HFF-Myc (cell line): ENCODE data around the gene GNAI2.
"Not testable (repeated sequence)": the region's sequence is repeated elsewhere in the genome, so short reads cannot be mapped to it uniquely, and the experiment has no call there.

Experiments
- DNase-seq: peaks from one replicate; pipeline ENCODE4 v3.0.0-alpha.2; 2011; ENCODE audit warnings: low read depth; ENCODE audit errors: extremely low read depth
- H3K4me3 ChIP-seq: replicated peaks from 2 replicates; pipeline ENCODE4 v1.5.1; 2011; ENCODE audit warnings: low read depth, mild to moderate bottlenecking, control low read depth, low read length
- CTCF ChIP-seq: IDR thresholded peaks from 2 replicates; pipeline ENCODE4 v1.5.1; 2012; ENCODE audit warnings: mild to moderate bottlenecking, low read depth, low read length, control low read depth; ENCODE audit errors: missing control alignments

GNAI2 gene

DNA sequence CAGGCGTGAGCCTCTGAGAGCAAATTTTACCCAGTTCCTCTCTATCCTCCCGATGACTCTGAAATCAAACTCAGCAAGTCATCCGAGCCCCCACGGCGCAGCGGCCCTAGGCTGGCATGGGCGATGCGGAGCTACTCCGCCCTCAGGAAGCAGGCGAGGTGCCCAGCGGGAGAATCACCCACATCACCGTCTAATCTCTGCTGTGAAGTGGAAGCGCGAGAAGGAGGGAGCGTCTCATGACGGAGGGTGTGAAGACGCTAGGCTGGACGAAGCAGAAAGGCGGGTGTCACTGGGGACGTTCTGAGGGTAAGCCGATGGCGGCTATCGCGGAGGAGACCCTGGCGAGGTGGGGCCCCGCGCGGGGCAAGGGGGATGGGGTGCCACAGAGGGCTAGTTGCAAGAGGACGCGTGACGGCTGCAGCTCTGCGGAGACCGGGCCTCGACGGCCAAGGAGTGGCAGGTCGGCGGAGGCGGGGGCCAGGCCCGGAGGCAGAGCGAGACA, 9.1 kb upstream of the GNAI2 start:
- H3K4me3 ChIP-seq = peak overlapping the region; percentile 74
- TF ChIP-seq CTCF = no peak
- DNase-seq = no peak

DNA sequence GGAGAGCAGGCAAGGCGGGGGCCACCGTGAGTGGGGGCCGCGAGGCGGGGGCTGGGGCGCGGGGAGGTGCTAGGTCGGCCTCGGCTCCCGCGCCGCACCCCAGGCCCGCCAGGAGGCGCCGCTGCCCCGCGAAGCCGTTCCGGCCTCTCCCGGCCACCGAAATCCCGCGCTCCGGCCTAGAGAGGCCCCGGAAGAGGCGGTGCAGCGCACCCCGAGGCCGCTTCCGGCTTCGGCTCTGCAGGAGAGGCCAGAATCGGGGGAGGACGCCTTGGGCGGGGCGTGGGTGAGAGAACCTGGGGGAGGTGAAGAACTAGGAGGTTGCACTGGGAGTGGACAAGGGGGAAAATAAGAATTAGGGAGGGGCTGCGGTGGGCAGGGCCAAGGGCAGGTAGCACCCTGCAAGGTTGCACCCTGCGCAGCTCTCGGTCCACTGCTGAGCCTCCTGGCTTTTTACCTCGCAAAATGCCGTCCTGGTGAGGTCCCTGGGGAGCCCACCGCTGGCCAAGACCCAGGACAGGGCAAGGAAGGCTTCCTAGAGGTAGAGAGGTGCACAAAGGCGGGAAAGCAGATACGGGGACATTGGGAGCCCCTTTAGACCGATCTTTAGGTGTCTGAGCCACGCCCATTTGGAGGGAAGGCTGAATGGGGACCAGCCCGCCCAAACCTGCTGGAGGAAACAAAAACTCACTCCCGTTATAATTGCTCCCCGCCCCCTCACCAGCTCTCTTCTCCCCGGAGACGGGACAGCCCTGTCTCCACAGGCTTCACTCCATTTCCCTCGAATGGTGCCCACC, 8.4 kb upstream of the GNAI2 start:
- peak; percentile 69 for TF ChIP-seq CTCF
- H3K4me3 ChIP-seq = peak overlapping the region; percentile 74
- peak; percentile 48 for DNase-seq

DNA sequence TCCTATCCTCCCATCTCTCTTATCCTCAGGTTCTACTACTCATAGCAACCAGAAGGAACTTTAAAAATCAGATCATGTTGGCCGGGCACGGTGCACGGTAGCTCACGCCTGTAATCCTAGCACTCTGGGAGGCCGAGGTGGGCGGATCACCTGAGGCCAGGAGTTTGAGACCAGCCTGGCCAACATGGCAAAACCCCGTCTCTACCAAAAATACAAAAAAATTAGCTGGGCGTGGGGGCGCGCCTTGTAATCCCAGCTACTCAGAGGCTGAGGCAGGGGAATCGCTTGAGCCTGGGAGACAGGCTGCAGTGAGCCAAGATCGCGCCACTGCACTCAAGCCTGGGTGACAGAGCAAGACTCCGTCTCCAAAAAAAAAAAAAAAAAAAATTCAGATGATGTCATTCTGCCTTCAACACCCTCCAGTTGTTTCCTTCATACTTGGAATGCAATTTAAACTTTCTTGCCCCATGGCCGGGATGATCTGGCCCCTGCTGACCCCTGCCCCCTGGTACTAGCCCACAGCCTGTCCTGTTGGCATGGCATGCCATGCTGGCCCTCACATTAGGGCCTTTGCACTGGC, 7.7 kb upstream of the GNAI2 start:
- DNase-seq = not testable (repeated sequence)
- peak overlapping the region; percentile 74 for H3K4me3 ChIP-seq

DNA sequence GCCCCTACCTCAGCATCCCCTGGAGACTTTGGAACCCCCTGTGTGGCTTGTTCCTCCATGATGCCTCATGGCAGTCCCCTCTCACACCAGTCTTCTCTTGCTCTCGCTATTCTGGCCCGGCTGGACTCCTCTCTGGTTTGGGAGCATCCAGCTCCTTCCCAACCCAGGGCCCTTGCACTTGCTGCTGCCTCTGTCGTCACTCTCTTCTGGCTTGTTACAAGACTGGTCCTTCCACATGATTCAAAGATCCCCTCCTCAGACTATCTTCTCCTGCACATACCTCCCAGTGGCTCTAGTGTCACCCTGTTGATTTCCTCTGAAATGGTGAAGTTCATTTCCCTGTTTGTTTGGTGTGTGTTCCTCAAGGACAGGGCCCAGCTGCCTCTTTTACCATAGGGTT, 6.5 kb upstream of the GNAI2 start:
- no peak overlapping the region for H3K4me3 ChIP-seq
- TF ChIP-seq CTCF = no peak
- no peak for DNase-seq

- TF ChIP-seq CTCF = no peak
These were observed 5.8 kb upstream of the GNAI2 start for GRCh38 chr3:50230104-50230793.

GRCh38 chr3:50230794-50231125, 5.2 kb upstream of the GNAI2 start:
- no peak for DNase-seq
- TF ChIP-seq CTCF = no peak

More at GRCh38 chr3:50230104-50230793, 5.8 kb upstream of the GNAI2 start:
- H3K4me3 ChIP-seq = no peak overlapping the region
- no peak for DNase-seq

DNA sequence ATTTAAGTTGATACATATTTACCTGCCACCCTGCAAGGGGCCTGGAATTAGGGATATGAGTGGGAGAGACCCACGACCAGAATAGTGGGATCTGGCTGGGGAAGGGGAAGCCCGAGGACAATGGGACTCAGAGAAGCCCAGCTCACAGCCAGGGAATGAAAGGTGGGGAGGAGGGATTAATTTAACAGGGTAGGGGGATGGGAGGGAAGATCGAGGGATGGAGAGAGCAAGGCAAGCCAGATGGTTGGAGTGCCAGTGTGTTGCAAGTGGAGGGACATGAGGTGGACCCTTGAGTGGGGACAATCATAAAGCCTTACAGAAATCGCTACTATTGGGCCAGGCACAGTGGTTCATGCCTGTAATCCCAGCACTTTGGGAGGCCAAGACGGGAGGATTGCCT, 4.4 kb upstream of the GNAI2 start:
- H3K4me3 ChIP-seq = no peak overlapping the region
- no peak for DNase-seq
- TF ChIP-seq CTCF = no peak

More at GRCh38 chr3:50230794-50231125, 5.2 kb upstream of the GNAI2 start:
- H3K4me3 ChIP-seq = no peak overlapping the region
